Endothelial cell of umbilical vein (primary cell): ENCODE data around the gene SAMD1. TPM values are rescaled to one million over a fixed set of nuclear protein-coding genes. Genes with fewer than 3 reads are reported as not detected.

Experiments
- BruUV-seq: library from RNA; stranded (reverse); fragments of 400-500 nt; replicated peaks from 2 replicates; lab custom pipeline; 2021; lab: Mats Ljungman, UMichigan
- CTCF ChIA-PET: fragments of 300-600, 350-600 bp; sonication (Branson Sonifier 250); formaldehyde crosslinking; loops from one replicate; lab custom pipeline; 2021; ENCODE audit warnings: antibody characterized with exemption, inconsistent platforms; lab: Charles Lee
- POLR2A ChIA-PET: fragments of 300-600, 350-600 bp; sonication (Branson Sonifier 250); formaldehyde crosslinking; loops from one replicate; lab custom pipeline; 2021; ENCODE audit warnings: antibody characterized with exemption, inconsistent platforms; lab: Charles Lee
- DNase-seq: peaks from one replicate; pipeline ENCODE4 v3.0.0-alpha.2; 2011; ENCODE audit warnings: low read depth, low spot score
- FAIRE-seq: peaks from 2 replicates; lab custom pipeline; 2011; peaks lifted over from hg19 to GRCh38; lab: Jason Lieb, UNC
- H2AFZ ChIP-seq: 2 replicates; pipeline ENCODE4 v1.6.0; 2012; ENCODE audit warnings: low read depth, low read length, control low read depth, inconsistent platforms
- H3K27ac ChIP-seq: 2 replicates; pipeline ENCODE4 v1.5.1; 2011; ENCODE audit warnings: low read depth, mild to moderate bottlenecking, control low read depth, low read length, moderate library complexity; ENCODE audit not compliant: insufficient read depth
- H3K27me3 ChIP-seq, 2 experiments: 2 replicates each; pipeline versions ENCODE4 v1.6.0 to v1.6.1; 2011; ENCODE audit warnings: low read length in 2 of 2, mixed read lengths in 1 of 2; ENCODE audit not compliant: control insufficient read depth in 2 of 2, insufficient read depth in 2 of 2
- H3K36me3 ChIP-seq, 2 experiments: 2 replicates in 1 of 2; 3 replicates in 1 of 2; pipeline ENCODE4 v1.5.1; 2011; ENCODE audit warnings: low read length in 2 of 2, mild to moderate bottlenecking in 1 of 2, moderate library complexity in 1 of 2; ENCODE audit not compliant: control insufficient read depth in 2 of 2, insufficient read depth in 2 of 2; ENCODE audit errors: extremely low read depth in 1 of 2
- H3K4me1 ChIP-seq: 3 replicates; pipeline ENCODE4 v1.5.1; 2011; ENCODE audit warnings: mild to moderate bottlenecking, low read length; ENCODE audit not compliant: control insufficient read depth, insufficient read depth; ENCODE audit errors: extremely low read depth
- H3K4me2 ChIP-seq: 2 replicates; pipeline ENCODE4 v1.6.1; 2011; ENCODE audit warnings: low read length, control low read depth, mixed read lengths; ENCODE audit not compliant: insufficient read depth
- H3K4me3 ChIP-seq, 3 experiments: fragments of 200-600 bp in 1 of 3; sonication (generic), shearing (Covaris generic) in 1 of 3; replicated peaks in 1 of 3; 2 replicates each; pipeline ENCODE4 v1.5.1; 2011 to 2016; ENCODE audit warnings: control low read depth in 3 of 3, low read length in 3 of 3, mild to moderate bottlenecking in 2 of 3, inconsistent platforms in 1 of 3, low read depth in 1 of 3, moderate library complexity in 1 of 3; ENCODE audit not compliant: insufficient read depth in 1 of 3
- H3K79me2 ChIP-seq: 2 replicates; pipeline ENCODE4 v1.6.0; 2012; ENCODE audit warnings: low read length, inconsistent platforms; ENCODE audit not compliant: control insufficient read depth, insufficient read depth
- H3K9ac ChIP-seq: replicated peaks from 2 replicates; pipeline ENCODE3; 2011; ENCODE audit warnings: low read length, control low read depth; ENCODE audit not compliant: insufficient read depth; ENCODE audit errors: extremely low read depth
- H3K9me1 ChIP-seq: replicated peaks from 3 replicates; pipeline ENCODE4 v1.6.0; 2011; ENCODE audit warnings: mild to moderate bottlenecking, low read length; ENCODE audit not compliant: control insufficient read depth, insufficient read depth; ENCODE audit errors: extremely low read depth
- H3K9me3 ChIP-seq: replicated peaks from 2 replicates; pipeline ENCODE4 v1.5.1; 2012; ENCODE audit warnings: low read length, inconsistent platforms; ENCODE audit not compliant: control insufficient read depth, insufficient read depth
- H4K20me1 ChIP-seq: replicated peaks from 2 replicates; pipeline ENCODE3; 2011; ENCODE audit warnings: mild to moderate bottlenecking, low read length; ENCODE audit not compliant: control insufficient read depth, insufficient read depth; ENCODE audit errors: extremely low read depth
- EZH2 ChIP-seq: IDR thresholded peaks from 2 replicates; pipeline ENCODE4 v1.6.1; 2012; ENCODE audit warnings: borderline replicate concordance, low read depth, mild to moderate bottlenecking, moderate library complexity, low read length, inconsistent platforms; ENCODE audit not compliant: severe bottlenecking
- FOS ChIP-seq: IDR thresholded peaks from 2 replicates; pipeline ENCODE4 v1.6.1; 2011; ENCODE audit warnings: mild to moderate bottlenecking, low read length, moderate library complexity, borderline replicate concordance; ENCODE audit not compliant: insufficient read depth
- GATA2 ChIP-seq: IDR thresholded peaks from 2 replicates; pipeline ENCODE4 v1.7.0; 2011; ENCODE audit warnings: low read depth, mild to moderate bottlenecking, moderate library complexity, mixed read lengths, low read length; ENCODE audit not compliant: insufficient read length, insufficient read depth
- JUN ChIP-seq: IDR thresholded peaks from 2 replicates; pipeline ENCODE4 v1.6.1; 2011; ENCODE audit warnings: borderline replicate concordance, low read depth; ENCODE audit not compliant: insufficient read length, insufficient read depth
- MYC ChIP-seq: IDR thresholded peaks from one replicate; pipeline ENCODE4 v1.6.1; 2011; ENCODE audit warnings: mild to moderate bottlenecking, low read depth, low read length
- POLR2A ChIP-seq: IDR thresholded peaks from 2 replicates; pipeline ENCODE4 v1.6.1; 2012; ENCODE audit warnings: low read depth, mild to moderate bottlenecking, control low read depth, low read length
- POLR2AphosphoS5 ChIP-seq: IDR thresholded peaks from 2 replicates; pipeline ENCODE4 v1.6.1; 2012; ENCODE audit warnings: low read depth, mild to moderate bottlenecking, control low read depth, low read length, moderate library complexity; ENCODE audit not compliant: insufficient read depth
- dilution Hi-C: fragments of 300-500 bp; cut with MboI; formaldehyde crosslinking; loops from one replicate; pipeline ENCODE4 v1.15.0; 2019; ENCODE audit warnings: low sequenced_read_pairs; ENCODE audit not compliant: extremely low pct_ligation_motif_present
- intact Hi-C: fragments of 100-400 bp; cut with micrococcal nuclease; formaldehyde crosslinking; loops from one replicate; pipeline ENCODE4 v1.10.0; 2022
- polyA plus RNA-seq, 4 experiments: library from polyadenylated mRNA; depleted of rRNA in 3 of 4; stranded (reverse) in 3 of 4; unstranded in 1 of 4; fragments of >200 nt; gene quantifications; 2 replicates each; pipeline versions ENCODE4 v1.2.1 to v1.2.3, GENCODE V29; 2011 to 2012; ENCODE audit warnings: missing spikeins in 1 of 4
- total RNA-seq: library from RNA; stranded (reverse); gene quantifications from 2 replicates; pipeline ENCODE4 v1.2.3, GENCODE V29; 2021
- TF ChIP-seq, protein P1 (sequence below): IDR thresholded peaks from 2 replicates; pipeline ENCODE4 v1.6.1; 2011; ENCODE audit not compliant: insufficient read depth, insufficient read length
- TF ChIP-seq, protein P2 (sequence below), 2 donors: IDR thresholded peaks; 1 replicate in 1 of 2; 2 replicates in 1 of 2; pipeline ENCODE4 v1.5.1; 2011; ENCODE audit warnings: low read length in 2 of 2, mild to moderate bottlenecking in 2 of 2, moderate library complexity in 2 of 2, control low read depth in 1 of 2, inconsistent platforms in 1 of 2, low read depth in 1 of 2; ENCODE audit not compliant: insufficient read depth in 1 of 2; ENCODE audit errors: extremely low read depth in 1 of 2

The SAMD1 gene
- total and polyA plus RNA-seq, 2 donors (not counting 3 experiments of a cell fraction or from before 2014, with no cell fraction given) = 14.1 to 35.9 TPM

GRCh38 chr19:14066134-14066533 is 24.4 kb downstream of the SAMD1 start:
- Histone ChIP-seq H3K9me1 (no peaks in the 10 kb centered on the region), H3K79me2 (no peaks in the 10 kb centered on the region), H3K4me3 (no peak overlapping the region), H3K36me3 (no peaks in the 10 kb centered on the region), H3K27ac (no peak overlapping the region), H3K27me3 (no peaks in the 10 kb centered on the region), H3K4me1 (no peaks in the 10 kb centered on the region), H3K4me2 (no peak overlapping the region), H2AFZ (no peak overlapping the region), H4K20me1 (no peaks in the 10 kb centered on the region), H3K9me3 (no peaks in the 10 kb centered on the region), H3K9ac (no peak overlapping the region)
- CTCF ChIA-PET = interaction anchor here (1.1 kb wide), 1 partner anchor 13 kb away, joined by 7 read pairs; no protein-coding TSS in a partner anchor
- dilution Hi-C loops = no loop called here
- intact Hi-C loops = no loop called here
- BruUV-seq = no TSS peak
- FAIRE-seq (no peak), DNase-seq (no peak)
- POLR2A ChIA-PET = no interaction called here
- TF ChIP-seq POLR2A (no peak), EZH2 (no peak), GATA2 (no peak), FOS (no peak), MYC (no peak), POLR2AphosphoS5 (no peak), JUN (no peak)
- TF ChIP-seq, protein P1, sequence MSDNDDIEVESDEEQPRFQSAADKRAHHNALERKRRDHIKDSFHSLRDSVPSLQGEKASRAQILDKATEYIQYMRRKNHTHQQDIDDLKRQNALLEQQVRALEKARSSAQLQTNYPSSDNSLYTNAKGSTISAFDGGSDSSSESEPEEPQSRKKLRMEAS = no peak
- TF ChIP-seq, protein P2, sequence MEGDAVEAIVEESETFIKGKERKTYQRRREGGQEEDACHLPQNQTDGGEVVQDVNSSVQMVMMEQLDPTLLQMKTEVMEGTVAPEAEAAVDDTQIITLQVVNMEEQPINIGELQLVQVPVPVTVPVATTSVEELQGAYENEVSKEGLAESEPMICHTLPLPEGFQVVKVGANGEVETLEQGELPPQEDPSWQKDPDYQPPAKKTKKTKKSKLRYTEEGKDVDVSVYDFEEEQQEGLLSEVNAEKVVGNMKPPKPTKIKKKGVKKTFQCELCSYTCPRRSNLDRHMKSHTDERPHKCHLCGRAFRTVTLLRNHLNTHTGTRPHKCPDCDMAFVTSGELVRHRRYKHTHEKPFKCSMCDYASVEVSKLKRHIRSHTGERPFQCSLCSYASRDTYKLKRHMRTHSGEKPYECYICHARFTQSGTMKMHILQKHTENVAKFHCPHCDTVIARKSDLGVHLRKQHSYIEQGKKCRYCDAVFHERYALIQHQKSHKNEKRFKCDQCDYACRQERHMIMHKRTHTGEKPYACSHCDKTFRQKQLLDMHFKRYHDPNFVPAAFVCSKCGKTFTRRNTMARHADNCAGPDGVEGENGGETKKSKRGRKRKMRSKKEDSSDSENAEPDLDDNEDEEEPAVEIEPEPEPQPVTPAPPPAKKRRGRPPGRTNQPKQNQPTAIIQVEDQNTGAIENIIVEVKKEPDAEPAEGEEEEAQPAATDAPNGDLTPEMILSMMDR (IDR thresholded peaks at IDR 0.05; ENCODE audit: extremely low read depth in 1 of 2, insufficient read depth in 1 of 2, low read depth in 1 of 2, low read length in 2 of 2) = no peak
